Measurements from ENCODE around the gene KIAA0930. TPM values are rescaled to one million over a fixed set of nuclear protein-coding genes. Genes with fewer than 3 reads are reported as not detected.

Gene KIAA0930
- total and polyA plus RNA-seq, 2 experiments from 2014 or later, result 15.0 to 78.6 TPM

- H3K4me3 ChIP-seq, result no peak overlapping the region
- H3F3A ChIP-seq (replicated peaks; ENCODE audit: low read depth), result no peaks in the 10 kb centered on the region
- H2AFZ ChIP-seq, result no peak overlapping the region
- ATAC-seq (no peak), DNase-seq (ENCODE audit: low spot score) (no peak)
- Mint-ChIP-seq H3K4me1 (peaks cover 6% of the 10 kb centered on the region; the same call in 1 of the 3 replicates), H3K27ac (no peak overlapping the region), H3K4me3 (no peak overlapping the region), H3K9me3 (peaks cover 13% of the 10 kb centered on the region), H3K27me3 (ENCODE audit: insufficient read depth, low read depth, poor library complexity) (peaks cover under 1% of the 10 kb centered on the region), H3K36me3 (ENCODE audit: low read depth) (peaks cover 2% of the 10 kb centered on the region; the same call in 1 of the 3 replicates)
- no peaks in the 10 kb centered on the region for H4K20me1 ChIP-seq (replicated peaks; ENCODE audit: insufficient read depth)
- H3K4me2 ChIP-seq, result no peak overlapping the region
- H3K27me3 ChIP-seq (ENCODE audit: insufficient read depth), result no peaks in the 10 kb centered on the region
- H3K36me3 ChIP-seq (ENCODE audit: insufficient read depth), result no peaks in the 10 kb centered on the region
- no peaks in the 10 kb centered on the region for H3K79me2 ChIP-seq (replicated peaks; ENCODE audit: insufficient read depth)
- H3K27ac ChIP-seq (ENCODE audit: low read depth), result no peak overlapping the region
- TF ChIP-seq ETS1 (IDR thresholded peaks at IDR 0.05) (no peak), EZH2 (IDR thresholded peaks at IDR 0.05; ENCODE audit: low read depth, unreplicated experiment) (no peak), STAT1 (IDR thresholded peaks at IDR 0.05; ENCODE audit: unreplicated experiment) (no peak), ZNF114 (CRISPR knock-in tag; IDR thresholded peaks at IDR 0.05) (no peak), EZH2phosphoT487 (IDR thresholded peaks at IDR 0.05; ENCODE audit: unreplicated experiment) (no peak), POLR2AphosphoS5 (IDR thresholded peaks at IDR 0.05; ENCODE audit: low read depth) (no peak), NANOG (IDR thresholded peaks at IDR 0.05; ENCODE audit: borderline replicate concordance) (no peak), ZNF462 (CRISPR knock-in tag; IDR thresholded peaks at IDR 0.05) (no peak), ZNF331 (CRISPR knock-in tag; IDR thresholded peaks at IDR 0.05; ENCODE audit: low read depth) (no peak), CREB1 (CRISPR knock-in tag; IDR thresholded peaks at IDR 0.05; ENCODE audit: low read depth) (no peak)
- TF ChIP-seq, protein P1, sequence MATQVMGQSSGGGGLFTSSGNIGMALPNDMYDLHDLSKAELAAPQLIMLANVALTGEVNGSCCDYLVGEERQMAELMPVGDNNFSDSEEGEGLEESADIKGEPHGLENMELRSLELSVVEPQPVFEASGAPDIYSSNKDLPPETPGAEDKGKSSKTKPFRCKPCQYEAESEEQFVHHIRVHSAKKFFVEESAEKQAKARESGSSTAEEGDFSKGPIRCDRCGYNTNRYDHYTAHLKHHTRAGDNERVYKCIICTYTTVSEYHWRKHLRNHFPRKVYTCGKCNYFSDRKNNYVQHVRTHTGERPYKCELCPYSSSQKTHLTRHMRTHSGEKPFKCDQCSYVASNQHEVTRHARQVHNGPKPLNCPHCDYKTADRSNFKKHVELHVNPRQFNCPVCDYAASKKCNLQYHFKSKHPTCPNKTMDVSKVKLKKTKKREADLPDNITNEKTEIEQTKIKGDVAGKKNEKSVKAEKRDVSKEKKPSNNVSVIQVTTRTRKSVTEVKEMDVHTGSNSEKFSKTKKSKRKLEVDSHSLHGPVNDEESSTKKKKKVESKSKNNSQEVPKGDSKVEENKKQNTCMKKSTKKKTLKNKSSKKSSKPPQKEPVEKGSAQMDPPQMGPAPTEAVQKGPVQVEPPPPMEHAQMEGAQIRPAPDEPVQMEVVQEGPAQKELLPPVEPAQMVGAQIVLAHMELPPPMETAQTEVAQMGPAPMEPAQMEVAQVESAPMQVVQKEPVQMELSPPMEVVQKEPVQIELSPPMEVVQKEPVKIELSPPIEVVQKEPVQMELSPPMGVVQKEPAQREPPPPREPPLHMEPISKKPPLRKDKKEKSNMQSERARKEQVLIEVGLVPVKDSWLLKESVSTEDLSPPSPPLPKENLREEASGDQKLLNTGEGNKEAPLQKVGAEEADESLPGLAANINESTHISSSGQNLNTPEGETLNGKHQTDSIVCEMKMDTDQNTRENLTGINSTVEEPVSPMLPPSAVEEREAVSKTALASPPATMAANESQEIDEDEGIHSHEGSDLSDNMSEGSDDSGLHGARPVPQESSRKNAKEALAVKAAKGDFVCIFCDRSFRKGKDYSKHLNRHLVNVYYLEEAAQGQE (IDR thresholded peaks at IDR 0.05; ENCODE audit: unreplicated experiment), result no peak
- no peaks in the 10 kb centered on the region for H3K4me1 ChIP-seq (ENCODE audit: insufficient read depth)
- H3K9me2 ChIP-seq (ENCODE audit: insufficient read depth), result no peaks in the 10 kb centered on the region
Measured at GRCh38 chr22:45254789-45255278, 14.1 kb upstream of the KIAA0930 start.

Data from GM23338 (cell line).